B cell (primary cell): ENCODE data around the gene AGXT. TPM values are rescaled to one million over a fixed set of nuclear protein-coding genes. Genes with fewer than 3 reads are reported as not detected.

ENCODE experiments used
- ATAC-seq: fragments of 200-7000 bp; cut with Tn5 transposase; one replicate; pipeline ENCODE4 v1.10.0; 2021; ENCODE audit warnings: low read depth, mild to moderate bottlenecking, moderate number of reproducible peaks, moderate library complexity
- CTCF ChIA-PET: fragments of 350-600 bp; sonication (Branson Sonifier 250); formaldehyde crosslinking; loops from one replicate; lab custom pipeline; 2021; ENCODE audit warnings: antibody characterized with exemption, inconsistent platforms; lab: Charles Lee
- POLR2A ChIA-PET: fragments of 350-600 bp; sonication (Branson Sonifier 250); formaldehyde crosslinking; loops from one replicate; lab custom pipeline; 2021; ENCODE audit warnings: antibody characterized with exemption; lab: Charles Lee
- DNase-seq: peaks from one replicate; pipeline ENCODE4 v3.0.0; 2013
- H2AFZ ChIP-seq: 2 replicates; pipeline ENCODE4 v1.6.1; 2012; ENCODE audit warnings: mild to moderate bottlenecking, low read depth, low read length; ENCODE audit not compliant: insufficient read depth, poor library complexity, severe bottlenecking
- H3K27ac ChIP-seq, 2 donors: 1 replicate in 1 of 2; 2 replicates in 1 of 2; pipeline ENCODE4 v1.5.1; 2012 to 2013; ENCODE audit warnings: low read length in 2 of 2, mild to moderate bottlenecking in 2 of 2, moderate library complexity in 1 of 2
- H3K27me3 ChIP-seq, 4 experiments: fragments of 200-600 bp in 1 of 4; sonication (generic) in 1 of 4; replicated peaks in 1 of 4; 1 replicate in 2 of 4; 2 replicates in 2 of 4; pipeline versions ENCODE4 v1.6.1 to v1.7.0; 2013 to 2016; ENCODE audit warnings: low read length in 3 of 4, mild to moderate bottlenecking in 2 of 4, mixed read lengths in 1 of 4, moderate library complexity in 1 of 4; ENCODE audit not compliant: insufficient read depth in 4 of 4, control insufficient read depth in 3 of 4; ENCODE audit errors: control extremely low read depth in 1 of 4
- H3K36me3 ChIP-seq, 2 experiments: replicated peaks in 1 of 2; 1 replicate in 1 of 2; 2 replicates in 1 of 2; pipeline versions ENCODE4 v1.6.1 to v1.7.1; 2013; ENCODE audit warnings: low read length in 1 of 2; ENCODE audit not compliant: insufficient read depth in 2 of 2, control insufficient read depth in 1 of 2; ENCODE audit errors: control extremely low read depth in 1 of 2, extremely low read depth in 1 of 2
- H3K4me1 ChIP-seq, 2 donors: fragments of 200-600 bp in 1 of 2; sonication (generic) in 1 of 2; 1 replicate in 1 of 2; 2 replicates in 1 of 2; pipeline versions ENCODE4 v1.5.1 to v1.6.1; 2013 to 2017; ENCODE audit warnings: low read length in 2 of 2; ENCODE audit not compliant: control insufficient read depth in 2 of 2, insufficient read depth in 2 of 2
- H3K4me2 ChIP-seq: replicated peaks from 2 replicates; pipeline ENCODE3; 2012; ENCODE audit warnings: mild to moderate bottlenecking, low read depth, low read length; ENCODE audit not compliant: poor library complexity, severe bottlenecking
- H3K4me3 ChIP-seq, 5 experiments: fragments of 200-600 bp in 1 of 5; sonication (generic) in 1 of 5; 1 replicate in 3 of 5; 2 replicates in 2 of 5; pipeline versions ENCODE4 v1.5.1 to v1.7.0; 2011 to 2016; ENCODE audit warnings: low read length in 4 of 5, mild to moderate bottlenecking in 4 of 5, low read depth in 2 of 5, control low read depth in 1 of 5, moderate library complexity in 1 of 5; ENCODE audit not compliant: insufficient read depth in 1 of 5; ENCODE audit errors: control extremely low read depth in 1 of 5, extremely low read depth in 1 of 5
- H3K79me2 ChIP-seq: fragments of 200-600 bp; sonication (generic); one replicate; pipeline ENCODE4 v1.6.0; 2016; ENCODE audit warnings: low read length; ENCODE audit not compliant: control insufficient read depth, insufficient read depth
- H3K9ac ChIP-seq: fragments of 200-600 bp; sonication (generic); 2 replicates; pipeline ENCODE4 v1.6.1; 2017; ENCODE audit warnings: mild to moderate bottlenecking, low read length, moderate library complexity
- H3K9me3 ChIP-seq, 3 donors: one replicate each; pipeline versions ENCODE4 v1.6.1 to v1.7.1; 2013; ENCODE audit warnings: low read length in 2 of 3; ENCODE audit not compliant: control insufficient read depth in 2 of 3, insufficient read depth in 1 of 3; ENCODE audit errors: control extremely low read depth in 1 of 3
- H4K20me1 ChIP-seq: 2 replicates; pipeline ENCODE4 v1.6.0; 2012; ENCODE audit warnings: mild to moderate bottlenecking, low read length; ENCODE audit not compliant: insufficient read depth, control insufficient read depth, poor library complexity, severe bottlenecking
- H3K27ac Mint-ChIP-seq: one replicate; pipeline ENCODE4 v1.8.0; 2021; ENCODE audit warnings: mixed read lengths
- H3K27me3 Mint-ChIP-seq: one replicate; pipeline ENCODE4 v1.8.0; 2021; ENCODE audit warnings: mixed read lengths
- H3K4me1 Mint-ChIP-seq: one replicate; pipeline ENCODE4 v1.8.0; 2021; ENCODE audit warnings: mixed read lengths
- H3K4me3 Mint-ChIP-seq: one replicate; pipeline ENCODE4 v1.8.0; 2021; ENCODE audit warnings: mixed read lengths
- H3K9me3 Mint-ChIP-seq: one replicate; pipeline ENCODE4 v1.8.0; 2022; ENCODE audit warnings: mixed read lengths; ENCODE audit not compliant: insufficient read depth
- EZH2 ChIP-seq: IDR thresholded peaks from 2 replicates; pipeline ENCODE4 v1.6.1; 2012; ENCODE audit warnings: borderline replicate concordance, low read depth, mild to moderate bottlenecking, moderate library complexity, low read length; ENCODE audit not compliant: insufficient read depth, poor library complexity, severe bottlenecking
- WGBS: methylation state at CpG from one replicate; pipeline ENCODE4 v1.1.5; 2013; ENCODE audit warnings: missing lambda C conversion rate; ENCODE audit not compliant: insufficient coverage; 5-methylcytosine and 5-hydroxymethylcytosine counted together
- intact Hi-C: fragments of 100-400 bp; cut with micrococcal nuclease; formaldehyde crosslinking; loops from one replicate; pipeline ENCODE4 v1.10.0; 2022
- polyA plus RNA-seq: library from polyadenylated mRNA; depleted of rRNA; stranded (reverse); fragments of >200 nt; gene quantifications from 2 replicates; pipeline ENCODE4 v1.2.3, GENCODE V29; 2012
- total RNA-seq, 2 donors: library from RNA; stranded (reverse); fragments of 120-200 nt in 1 of 2; gene quantifications; 1 replicate in 1 of 2; 2 replicates in 1 of 2; pipeline versions ENCODE4 v1.2.3 to v1.2.4, GENCODE V29; 2013 to 2022
- TF ChIP-seq, protein P1 (sequence below): fragments of 200-600 bp; IDR thresholded peaks from one replicate; pipeline ENCODE4 v1.8.0; 2022; ENCODE audit warnings: antibody characterized with exemption, mild to moderate bottlenecking

AGXT gene
- total and polyA plus RNA-seq, 2 donors (not counting 1 experiment from before 2014, with no cell fraction given), result not detected

DNA sequence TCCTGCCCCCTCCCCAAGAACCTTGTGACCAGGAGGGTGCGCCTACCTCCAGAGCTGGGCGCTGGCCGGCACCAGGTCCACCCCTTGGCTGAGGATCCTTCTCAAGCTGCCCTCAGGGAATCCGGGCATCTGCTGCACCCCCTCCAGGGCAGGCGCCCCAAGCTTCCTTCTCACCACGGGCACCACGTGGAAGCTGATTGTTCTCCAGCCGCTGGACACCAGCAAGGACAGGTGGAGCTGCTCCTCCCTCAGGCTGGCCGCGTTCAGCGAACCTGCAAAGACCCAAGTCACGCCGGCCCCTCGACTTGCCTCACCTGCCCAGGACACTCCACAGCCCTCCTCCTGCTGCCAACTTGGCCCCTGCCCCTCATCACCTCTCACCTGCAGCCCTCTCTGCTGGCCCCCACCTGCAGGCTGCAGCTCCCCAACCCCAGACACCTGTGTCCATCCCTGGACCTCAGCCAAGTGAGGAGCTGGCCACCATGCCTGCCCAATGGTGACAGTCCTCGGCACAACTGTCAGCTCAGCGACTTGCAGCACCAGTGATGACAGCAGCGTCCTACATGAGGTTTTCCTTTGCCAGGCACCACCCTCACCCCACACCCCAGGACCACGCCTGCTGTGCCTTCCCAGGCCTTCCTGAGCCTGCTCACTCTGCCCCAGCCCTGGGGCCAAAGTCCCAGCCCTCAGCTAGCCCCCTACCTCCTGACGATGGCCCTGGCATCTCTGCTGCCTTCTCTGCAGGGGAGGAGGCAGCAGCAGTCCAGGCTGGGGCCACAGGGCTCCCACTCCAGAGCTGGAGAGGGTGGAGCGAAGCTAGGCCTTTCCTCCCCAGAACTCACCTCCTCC lies 23.1 kb downstream of the AGXT start:
- intact Hi-C loops, result no loop called here
- H3K9me3 Mint-ChIP-seq, result no peaks in the 10 kb centered on the region
- H3K27ac Mint-ChIP-seq, result no peak overlapping the region
- no peak overlapping the region for H3K4me3 Mint-ChIP-seq
- Histone ChIP-seq H2AFZ (no peak overlapping the region), H3K79me2 (no peaks in the 10 kb centered on the region), H4K20me1 (no peaks in the 10 kb centered on the region), H3K27me3 (no peaks in the 10 kb centered on the region), H3K36me3 (no peaks in the 10 kb centered on the region), H3K4me1 (peaks cover 0 to 8% of the 10 kb centered on the region in 2 donors), H3K4me3 (no peak overlapping the region), H3K9ac (no peak overlapping the region), H3K4me2 (no peak overlapping the region), H3K27ac (no peak overlapping the region), H3K9me3 (no peaks in the 10 kb centered on the region)
- no peaks in the 10 kb centered on the region for H3K27me3 Mint-ChIP-seq
- no peak for DNase-seq
- ChIA-PET CTCF (no interaction called here), POLR2A (no interaction called here)
- ATAC-seq, result no peak
- WGBS, result 83% methylated on average over 16 of the region's 20 CpGs
- H3K4me1 Mint-ChIP-seq, result no peaks in the 10 kb centered on the region
- TF ChIP-seq, protein P1, sequence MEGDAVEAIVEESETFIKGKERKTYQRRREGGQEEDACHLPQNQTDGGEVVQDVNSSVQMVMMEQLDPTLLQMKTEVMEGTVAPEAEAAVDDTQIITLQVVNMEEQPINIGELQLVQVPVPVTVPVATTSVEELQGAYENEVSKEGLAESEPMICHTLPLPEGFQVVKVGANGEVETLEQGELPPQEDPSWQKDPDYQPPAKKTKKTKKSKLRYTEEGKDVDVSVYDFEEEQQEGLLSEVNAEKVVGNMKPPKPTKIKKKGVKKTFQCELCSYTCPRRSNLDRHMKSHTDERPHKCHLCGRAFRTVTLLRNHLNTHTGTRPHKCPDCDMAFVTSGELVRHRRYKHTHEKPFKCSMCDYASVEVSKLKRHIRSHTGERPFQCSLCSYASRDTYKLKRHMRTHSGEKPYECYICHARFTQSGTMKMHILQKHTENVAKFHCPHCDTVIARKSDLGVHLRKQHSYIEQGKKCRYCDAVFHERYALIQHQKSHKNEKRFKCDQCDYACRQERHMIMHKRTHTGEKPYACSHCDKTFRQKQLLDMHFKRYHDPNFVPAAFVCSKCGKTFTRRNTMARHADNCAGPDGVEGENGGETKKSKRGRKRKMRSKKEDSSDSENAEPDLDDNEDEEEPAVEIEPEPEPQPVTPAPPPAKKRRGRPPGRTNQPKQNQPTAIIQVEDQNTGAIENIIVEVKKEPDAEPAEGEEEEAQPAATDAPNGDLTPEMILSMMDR, result no peak
- TF ChIP-seq EZH2, result no peak

DNA sequence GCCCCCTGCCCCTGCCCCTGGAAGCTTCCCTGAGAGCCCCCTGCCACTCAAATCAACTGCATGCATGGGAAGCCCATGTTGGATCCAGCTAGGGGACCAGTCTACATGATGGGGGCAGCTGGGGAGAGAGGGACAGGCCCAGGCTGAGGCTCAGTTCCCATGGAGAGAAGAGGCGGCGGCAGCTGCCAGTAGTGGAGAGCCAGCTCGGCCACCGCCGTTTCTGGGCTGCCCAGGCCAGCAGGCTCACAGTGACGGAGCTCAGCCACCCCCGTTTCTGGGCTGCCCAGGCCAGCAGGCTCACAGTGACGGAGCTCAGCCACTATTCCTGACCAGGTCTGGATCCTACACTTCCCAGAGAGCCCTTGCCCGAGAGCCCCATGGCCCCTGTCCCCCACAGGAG lies 23.7 kb downstream of the AGXT start:
- H3K27me3 Mint-ChIP-seq, result no peaks in the 10 kb centered on the region
- no peaks in the 10 kb centered on the region for H3K36me3 ChIP-seq
- no peaks in the 10 kb centered on the region for H4K20me1 ChIP-seq
- no peak overlapping the region for H3K27ac Mint-ChIP-seq
- H3K27ac ChIP-seq, result no peak overlapping the region
- POLR2A ChIA-PET, result no interaction called here
- no peak overlapping the region for H2AFZ ChIP-seq
- H3K4me3 Mint-ChIP-seq, result no peak overlapping the region
- H3K27me3 ChIP-seq, result no peaks in the 10 kb centered on the region
- no peaks in the 10 kb centered on the region for H3K9me3 Mint-ChIP-seq
- 91% methylated on average over 9 of the region's 9 CpGs for WGBS
- no peak overlapping the region for H3K4me2 ChIP-seq
- no peaks in the 10 kb centered on the region for H3K9me3 ChIP-seq
- H3K4me1 Mint-ChIP-seq, result no peaks in the 10 kb centered on the region
- H3K4me1 ChIP-seq, result peaks cover 0 to 8% of the 10 kb centered on the region in 2 donors
- no peak for ATAC-seq
- H3K9ac ChIP-seq, result no peak overlapping the region
- DNase-seq, result no peak
- intact Hi-C loops, result no loop called here
- TF ChIP-seq, protein P1, result no peak
- TF ChIP-seq EZH2, result no peak
- H3K4me3 ChIP-seq, result no peak overlapping the region
- CTCF ChIA-PET, result no interaction called here
- H3K79me2 ChIP-seq, result no peaks in the 10 kb centered on the region
